H1 (cell line): ENCODE data around the gene CDK13. TPM values are rescaled to one million over a fixed set of nuclear protein-coding genes. Genes with fewer than 3 reads are reported as not detected.

Source experiments
- CTCF ChIA-PET: fragments of 300-600 bp; sonication (Branson Sonifier 250); formaldehyde crosslinking; loops from one replicate; lab custom pipeline; 2021; ENCODE audit not compliant: partially characterized antibody; lab: Charles Lee
- POLR2A ChIA-PET: fragments of 300-600 bp; sonication (Branson Sonifier 250); formaldehyde crosslinking; loops from one replicate; lab custom pipeline; 2021; ENCODE audit warnings: inconsistent platforms; ENCODE audit not compliant: partially characterized antibody; lab: Charles Lee
- DNase-seq, 2 experiments: peaks; one replicate each; pipeline versions ENCODE4 v3.0.0 to v3.0.0-alpha.2; 2010 to 2022; ENCODE audit warnings: low spot score in 2 of 2, low read depth in 1 of 2, mixed read lengths in 1 of 2
- FAIRE-seq: peaks from 2 replicates; lab custom pipeline; 2011; peaks lifted over from hg19 to GRCh38; lab: Jason Lieb, UNC
- H2AFZ ChIP-seq: 2 replicates; pipeline ENCODE4 v1.8.1; 2012; ENCODE audit warnings: low read length, inconsistent platforms
- H2AK5ac ChIP-seq: 2 replicates; pipeline ENCODE4 v1.6.1; 2013; ENCODE audit warnings: low read depth, low read length
- H2BK120ac ChIP-seq: replicated peaks from 2 replicates; pipeline ENCODE3; 2013; ENCODE audit warnings: low read depth, low read length, inconsistent platforms
- H2BK12ac ChIP-seq: 2 replicates; pipeline ENCODE4 v1.6.1; 2013; ENCODE audit warnings: low read depth, low read length
- H2BK15ac ChIP-seq: 2 replicates; pipeline ENCODE4 v1.6.1; 2013; ENCODE audit warnings: low read length
- H2BK20ac ChIP-seq: 2 replicates; pipeline ENCODE4 v1.6.1; 2013; ENCODE audit warnings: low read length
- H2BK5ac ChIP-seq: 2 replicates; pipeline ENCODE4 v1.6.1; 2013; ENCODE audit warnings: low read depth, low read length
- H3K14ac ChIP-seq: 2 replicates; pipeline ENCODE4 v1.6.1; 2013; ENCODE audit warnings: inconsistent platforms; ENCODE audit not compliant: insufficient read length
- H3K18ac ChIP-seq: 2 replicates; pipeline ENCODE4 v1.6.1; 2013; ENCODE audit warnings: low read length; ENCODE audit errors: extremely low read depth
- H3K23ac ChIP-seq: 2 replicates; pipeline ENCODE4 v1.6.1; 2013; ENCODE audit warnings: inconsistent platforms; ENCODE audit not compliant: insufficient read length
- H3K23me2 ChIP-seq: 2 replicates; pipeline ENCODE4 v1.6.1; 2013; ENCODE audit warnings: low read depth, low read length
- H3K27ac ChIP-seq: 2 replicates; pipeline ENCODE4 v1.6.1; 2011; ENCODE audit warnings: low read depth, low read length, inconsistent platforms
- H3K27me3 ChIP-seq, 4 experiments: replicated peaks in 1 of 4; 1 replicate in 1 of 4; 2 replicates in 3 of 4; pipeline versions ENCODE4 v1.6.1 to v1.8.1; 2011 to 2013; ENCODE audit warnings: low read length in 3 of 4, mild to moderate bottlenecking in 3 of 4, inconsistent platforms in 2 of 4, mixed read lengths in 2 of 4, moderate library complexity in 1 of 4; ENCODE audit not compliant: control insufficient read depth in 3 of 4, insufficient read depth in 3 of 4; ENCODE audit errors: extremely low read depth in 1 of 4
- H3K36me3 ChIP-seq, 4 experiments: 2 replicates each; pipeline versions ENCODE4 v1.6.1 to v1.8.1; 2011 to 2013; ENCODE audit warnings: mild to moderate bottlenecking in 4 of 4, low read length in 3 of 4, moderate library complexity in 2 of 4, control low read depth in 1 of 4, inconsistent platforms in 1 of 4; ENCODE audit not compliant: insufficient read depth in 4 of 4, control insufficient read depth in 2 of 4
- H3K4ac ChIP-seq: replicated peaks from 2 replicates; pipeline ENCODE3; 2013; ENCODE audit warnings: low read length, low read depth, mixed read lengths, inconsistent platforms; ENCODE audit not compliant: insufficient read length
- H3K4me1 ChIP-seq, 4 experiments: replicated peaks in 1 of 4; 1 replicate in 1 of 4; 2 replicates in 3 of 4; pipeline versions ENCODE4 v1.6.1 to v1.8.1; 2011 to 2013; ENCODE audit warnings: low read length in 3 of 4, inconsistent platforms in 2 of 4, mixed read lengths in 1 of 4; ENCODE audit not compliant: insufficient read depth in 4 of 4, control insufficient read depth in 3 of 4
- H3K4me2 ChIP-seq, 2 experiments: 2 replicates each; pipeline versions ENCODE4 v1.6.1 to v1.8.1; 2011 to 2013; ENCODE audit warnings: low read depth in 2 of 2, low read length in 2 of 2, control low read depth in 1 of 2, inconsistent platforms in 1 of 2, mild to moderate bottlenecking in 1 of 2; ENCODE audit not compliant: insufficient read depth in 1 of 2
- H3K4me3 ChIP-seq, 4 experiments: fragments of 200-600, 300-600 bp in 1 of 4; sonication (generic), shearing (Covaris generic), sonication (Bioruptor Twin) in 1 of 4; 2 replicates each; pipeline versions ENCODE4 v1.5.1 to v1.8.1; 2011 to 2016; ENCODE audit warnings: low read length in 4 of 4, low read depth in 3 of 4, control low read depth in 2 of 4, inconsistent platforms in 2 of 4, mild to moderate bottlenecking in 2 of 4, mixed read lengths in 1 of 4, moderate library complexity in 1 of 4; ENCODE audit not compliant: insufficient read depth in 2 of 4; ENCODE audit errors: extremely low read depth in 1 of 4
- H3K56ac ChIP-seq: replicated peaks from 2 replicates; pipeline ENCODE3; 2013; ENCODE audit warnings: low read depth, mild to moderate bottlenecking, mixed read lengths, low read length, inconsistent platforms; ENCODE audit not compliant: insufficient read length
- H3K79me1 ChIP-seq: 2 replicates; pipeline ENCODE4 v1.6.1; 2013; ENCODE audit warnings: low read depth, low read length, control low read depth
- H3K79me2 ChIP-seq, 2 experiments: 2 replicates each; pipeline versions ENCODE4 v1.6.1 to v1.8.1; 2012 to 2013; ENCODE audit warnings: low read length in 2 of 2, mild to moderate bottlenecking in 2 of 2, inconsistent platforms in 1 of 2; ENCODE audit not compliant: insufficient read depth in 2 of 2, control insufficient read depth in 1 of 2
- H3K9ac ChIP-seq, 4 experiments: replicated peaks in 1 of 4; 1 replicate in 1 of 4; 2 replicates in 3 of 4; pipeline versions ENCODE4 v1.6.1 to v1.8.1; 2011 to 2013; ENCODE audit warnings: low read depth in 3 of 4, low read length in 3 of 4, control low read depth in 2 of 4, mild to moderate bottlenecking in 2 of 4, moderate library complexity in 2 of 4, inconsistent platforms in 1 of 4; ENCODE audit errors: extremely low read depth in 1 of 4
- H3K9me3 ChIP-seq, 2 experiments: 2 replicates each; pipeline versions ENCODE4 v1.6.1 to v1.8.1; 2012 to 2013; ENCODE audit warnings: mild to moderate bottlenecking in 2 of 2, moderate library complexity in 2 of 2, control low read depth in 1 of 2, inconsistent platforms in 1 of 2, low read depth in 1 of 2, low read length in 1 of 2, mixed read lengths in 1 of 2; ENCODE audit not compliant: insufficient read depth in 2 of 2
- H4K20me1 ChIP-seq, 2 experiments: replicated peaks in 1 of 2; 2 replicates each; pipeline versions ENCODE3 to v1.8.1; 2011 to 2013; ENCODE audit warnings: inconsistent platforms in 2 of 2, low read length in 2 of 2, mild to moderate bottlenecking in 1 of 2; ENCODE audit not compliant: insufficient read depth in 2 of 2, control insufficient read depth in 1 of 2
- H4K5ac ChIP-seq: 2 replicates; pipeline ENCODE4 v1.6.1; 2013; ENCODE audit warnings: low read length, low read depth, mixed read lengths, inconsistent platforms; ENCODE audit not compliant: insufficient read length
- H4K8ac ChIP-seq: 2 replicates; pipeline ENCODE4 v1.8.0; 2013; ENCODE audit warnings: mild to moderate bottlenecking, moderate library complexity, low read length, inconsistent platforms; ENCODE audit not compliant: insufficient read depth; ENCODE audit errors: extremely low read depth
- H4K91ac ChIP-seq: replicated peaks from 2 replicates; pipeline ENCODE3; 2013; ENCODE audit warnings: low read length, mixed read lengths, inconsistent platforms; ENCODE audit not compliant: insufficient read length
- CBX5 ChIP-seq: fragments of 300-800, 300-1000 bp; sonication (generic); IDR thresholded peaks from 2 replicates; pipeline ENCODE4 v1.7.1; 2016; ENCODE audit warnings: antibody characterized with exemption, low read length, low read depth
- CEBPB ChIP-seq: IDR thresholded peaks from 2 replicates; pipeline ENCODE4 v1.6.1; 2012; ENCODE audit warnings: low read depth, low read length
- FOSL1 ChIP-seq: IDR thresholded peaks from 2 replicates; pipeline ENCODE4 v1.6.1; 2011; ENCODE audit warnings: mild to moderate bottlenecking, low read depth, low read length, moderate library complexity; ENCODE audit not compliant: insufficient read depth
- KDM1A ChIP-seq: fragments of 200-600, 300-600 bp; sonication (generic); IDR thresholded peaks from 2 replicates; pipeline ENCODE4 v1.7.1; 2016; ENCODE audit warnings: mild to moderate bottlenecking, low read length, borderline replicate concordance
- NRF1 ChIP-seq: IDR thresholded peaks from 2 replicates; pipeline ENCODE4 v1.6.1; 2011; ENCODE audit warnings: mild to moderate bottlenecking, low read depth, low read length, improper control_type of control experiment
- SAP30 ChIP-seq: fragments of 300-600 bp; sonication (generic); IDR thresholded peaks from 2 replicates; pipeline ENCODE4 v1.7.1; 2012; ENCODE audit warnings: low read length, moderate library complexity, mild to moderate bottlenecking, inconsistent platforms; ENCODE audit not compliant: insufficient read depth, insufficient replicate concordance
- TBP ChIP-seq: IDR thresholded peaks from 2 replicates; pipeline ENCODE4 v1.6.1; 2011; ENCODE audit warnings: low read depth, low read length, improper control_type of control experiment
- YY1 ChIP-seq: IDR thresholded peaks from 2 replicates; pipeline ENCODE4 v1.6.1; 2011; ENCODE audit warnings: low read depth, mild to moderate bottlenecking, low read length
- WGBS, 2 experiments: shearing (Covaris generic) in 1 of 2; methylation state at CpG; one replicate each; pipeline versions ENCODE4 v1.1.6 to v1.1.7; 2013 to 2015; ENCODE audit warnings: low lambda C conversion rate in 2 of 2, mixed read lengths in 2 of 2, inconsistent platforms in 1 of 2, low coverage in 1 of 2, missing lambda C conversion rate in 1 of 2; ENCODE audit not compliant: insufficient replicate concordance in 2 of 2, insufficient coverage in 1 of 2, insufficient read length in 1 of 2; ENCODE audit errors: extremely low coverage in 1 of 2, missing lambda C conversion rate in 1 of 2; 5-methylcytosine and 5-hydroxymethylcytosine counted together
- polyA plus RNA-seq, 7 experiments: library from polyadenylated mRNA; depleted of rRNA in 3 of 7; stranded (reverse) in 5 of 7; unstranded in 2 of 7; fragments of >200 nt in 5 of 7; fragments of 200-250 nt in 2 of 7; gene quantifications; 1 replicate in 5 of 7; 2 replicates in 1 of 7; 4 replicates in 1 of 7; pipeline versions ENCODE4 v1.2.1 to v1.2.3, GENCODE V29; 2011 to 2013; ENCODE audit warnings: missing spikeins in 2 of 7, mixed read lengths in 2 of 7
- total RNA-seq: library from RNA; stranded (reverse); fragmentation: NEBNext Ultra II Directional; extraction: Animal tissue kit (Norgen Biotek cat#: 25700); gene quantifications from 2 replicates; pipeline ENCODE4 v1.2.1, GENCODE V29; 2021

The CDK13 gene
- total and polyA plus RNA-seq, 2 of the 8 experiments (the other 6 are each of a cell fraction or from before 2014, with no cell fraction given) = 22.6 to 49.5 TPM

GRCh38 chr7:39967406-39968161 lies 17.5 kb downstream of the CDK13 start:
- 87% methylated on average over 2 of the region's 2 CpGs; no CpG with 5 or more reads in 1 of the 2 experiments for WGBS, 2 experiments
- H3K79me2 ChIP-seq = peaks cover 13 to 75% of the 10 kb centered on the region in 2 experiments

More at GRCh38 chr7:39967406-39968161, 17.5 kb downstream of the CDK13 start:
- H3K23me2 ChIP-seq = no peaks in the 10 kb centered on the region
- H4K91ac ChIP-seq = no peak overlapping the region
- no peak overlapping the region for H2BK5ac ChIP-seq
- no peaks in the 10 kb centered on the region for H3K9me3 ChIP-seq
- H2AFZ ChIP-seq = no peak overlapping the region
- no peak overlapping the region for H4K8ac ChIP-seq
- H3K9ac ChIP-seq = no peak overlapping the region
- H3K56ac ChIP-seq = no peak overlapping the region
- no peak for TF ChIP-seq YY1
- no peak for TF ChIP-seq CBX5
- TF ChIP-seq KDM1A = no peak
- TF ChIP-seq TBP = no peak
- no peak for TF ChIP-seq FOSL1
- no peak for TF ChIP-seq SAP30
- no peak for TF ChIP-seq NRF1
- no peak for TF ChIP-seq CEBPB
- H2BK120ac ChIP-seq = no peak overlapping the region
- H3K23ac ChIP-seq = no peak overlapping the region
- ChIA-PET POLR2A (interaction anchor here (0.9 kb wide), 1 partner anchor 11 kb away, joined by 4 read pairs; no protein-coding TSS in a partner anchor), CTCF (interaction anchor here (0.6 kb wide), 2 partner anchors 118 to 514 kb away, joined by 3 read pairs; no protein-coding TSS in a partner anchor)
- no peak overlapping the region for H3K27ac ChIP-seq
- no peak overlapping the region for H3K18ac ChIP-seq
- H4K5ac ChIP-seq = no peak overlapping the region
- FAIRE-seq (no peak), DNase-seq (no peak)
- peaks cover 0 to 2% (median 0%) of the 10 kb centered on the region in 4 experiments; a peak in 1 of 7 replicates for H3K4me1 ChIP-seq
- no peak overlapping the region for H2BK12ac ChIP-seq
- no peak overlapping the region for H3K14ac ChIP-seq
- H3K36me3 ChIP-seq = no peaks in the 10 kb centered on the region
- H3K4ac ChIP-seq = no peak overlapping the region
- H2BK20ac ChIP-seq = no peak overlapping the region
- H3K4me3 ChIP-seq = no peak overlapping the region
- H2BK15ac ChIP-seq = no peak overlapping the region
- no peak overlapping the region for H3K4me2 ChIP-seq
- no peaks in the 10 kb centered on the region; the same call in 1 of the 2 replicates for H3K79me1 ChIP-seq
- no peak overlapping the region for H2AK5ac ChIP-seq
- no peaks in the 10 kb centered on the region for H4K20me1 ChIP-seq
- no peaks in the 10 kb centered on the region for H3K27me3 ChIP-seq
